Activated B cell treated with CpG ODN at 0.5 μM for 24 hours (primary cell): ENCODE data around the gene GBF1. TPM values are rescaled to one million over a fixed set of nuclear protein-coding genes. Genes with fewer than 3 reads are reported as not detected.
A peak's percentile ranks its signal among the peaks of the same experiment; 100 is the strongest.

ENCODE experiments used
- ATAC-seq: fragments of 200-7000 bp; cut with Tn5 transposase; one replicate; pipeline ENCODE4 v1.10.0; 2021; ENCODE audit warnings: low read depth, mild to moderate bottlenecking, moderate library complexity
- CTCF ChIA-PET: fragments of 350-600 bp; sonication (Branson Sonifier 250); formaldehyde crosslinking; loops from one replicate; lab custom pipeline; 2021; ENCODE audit warnings: antibody characterized with exemption; lab: Charles Lee
- POLR2A ChIA-PET: fragments of 350-600 bp; sonication (Branson Sonifier 250); formaldehyde crosslinking; loops from one replicate; lab custom pipeline; 2021; ENCODE audit warnings: antibody characterized with exemption; lab: Charles Lee
- DNase-seq: peaks from one replicate; pipeline ENCODE4 v3.0.0; 2022
- H3K27ac Mint-ChIP-seq: one replicate; pipeline ENCODE4 v1.8.0; 2020; ENCODE audit warnings: mixed read lengths
- H3K27me3 Mint-ChIP-seq: one replicate; pipeline ENCODE4 v1.8.0; 2021; ENCODE audit warnings: mixed read lengths
- H3K36me3 Mint-ChIP-seq: one replicate; pipeline ENCODE4 v1.8.0; 2021; ENCODE audit warnings: low read depth, mixed read lengths
- H3K4me1 Mint-ChIP-seq: one replicate; pipeline ENCODE4 v1.8.0; 2021; ENCODE audit warnings: mixed read lengths
- H3K4me3 Mint-ChIP-seq: one replicate; pipeline ENCODE4 v1.8.0; 2020; ENCODE audit warnings: mild to moderate bottlenecking, mixed read lengths
- H3K9me3 Mint-ChIP-seq: one replicate; pipeline ENCODE4 v1.8.0; 2020; ENCODE audit warnings: mixed read lengths
- intact Hi-C: fragments of 100-400 bp; cut with micrococcal nuclease; formaldehyde crosslinking; loops from one replicate; pipeline ENCODE4 v1.15.1; 2024
- total RNA-seq: library from RNA; stranded (reverse); gene quantifications from 2 replicates; pipeline ENCODE4 v1.2.3, GENCODE V29; 2022
- TF ChIP-seq, protein P1 (sequence below): fragments of 200-600 bp; IDR thresholded peaks from one replicate; pipeline ENCODE4 v1.8.0; 2022; ENCODE audit warnings: antibody characterized with exemption, mild to moderate bottlenecking

Gene GBF1
- total RNA-seq, 1 donor from 2014 or later, result 44.3 TPM

DNA sequence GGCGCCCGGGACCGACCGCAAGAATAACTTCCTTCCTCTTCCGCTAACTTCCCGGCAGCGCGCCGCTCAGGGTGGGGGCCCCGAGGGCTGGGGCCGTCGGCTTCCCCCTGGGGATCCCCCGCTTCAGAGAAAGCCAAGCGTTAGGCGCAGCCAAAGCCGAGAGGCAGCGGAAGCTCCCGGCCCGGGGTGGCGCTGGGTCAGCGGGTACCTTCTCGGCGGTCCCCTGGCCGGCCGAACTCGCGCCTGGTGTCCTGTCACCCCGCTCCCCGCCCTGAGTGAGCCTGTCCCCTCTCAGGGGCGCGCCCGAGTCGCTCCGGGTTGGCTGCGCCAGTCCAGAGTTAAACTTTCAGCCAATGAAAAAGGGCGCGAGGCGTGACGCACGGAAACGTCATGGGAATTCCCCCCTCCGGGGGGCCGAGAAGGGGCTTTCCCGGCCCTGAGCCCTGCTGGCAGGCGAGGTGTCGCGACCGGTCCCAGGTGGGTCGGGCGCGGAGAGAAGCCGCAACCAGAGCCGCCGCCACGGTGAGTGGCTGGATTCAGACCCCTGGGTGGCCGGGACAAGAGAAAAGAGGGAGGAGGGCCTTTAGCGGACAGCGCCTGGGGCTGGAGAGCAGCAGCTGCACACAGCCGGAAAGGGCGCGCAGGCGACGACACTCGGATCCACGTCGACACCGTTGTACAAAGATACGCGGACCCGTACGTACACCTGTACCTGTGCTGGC is 148.9 kb downstream of the GBF1 start:
- Mint-ChIP-seq H3K4me3 (peak overlapping the region; percentile 94), H3K27me3 (no peaks in the 10 kb centered on the region), H3K4me1 (peaks cover 46% of the 10 kb centered on the region), H3K9me3 (no peaks in the 10 kb centered on the region), H3K36me3 (peaks cover 41% of the 10 kb centered on the region), H3K27ac (peak overlapping the region; percentile 97)
- TF ChIP-seq, protein P1, sequence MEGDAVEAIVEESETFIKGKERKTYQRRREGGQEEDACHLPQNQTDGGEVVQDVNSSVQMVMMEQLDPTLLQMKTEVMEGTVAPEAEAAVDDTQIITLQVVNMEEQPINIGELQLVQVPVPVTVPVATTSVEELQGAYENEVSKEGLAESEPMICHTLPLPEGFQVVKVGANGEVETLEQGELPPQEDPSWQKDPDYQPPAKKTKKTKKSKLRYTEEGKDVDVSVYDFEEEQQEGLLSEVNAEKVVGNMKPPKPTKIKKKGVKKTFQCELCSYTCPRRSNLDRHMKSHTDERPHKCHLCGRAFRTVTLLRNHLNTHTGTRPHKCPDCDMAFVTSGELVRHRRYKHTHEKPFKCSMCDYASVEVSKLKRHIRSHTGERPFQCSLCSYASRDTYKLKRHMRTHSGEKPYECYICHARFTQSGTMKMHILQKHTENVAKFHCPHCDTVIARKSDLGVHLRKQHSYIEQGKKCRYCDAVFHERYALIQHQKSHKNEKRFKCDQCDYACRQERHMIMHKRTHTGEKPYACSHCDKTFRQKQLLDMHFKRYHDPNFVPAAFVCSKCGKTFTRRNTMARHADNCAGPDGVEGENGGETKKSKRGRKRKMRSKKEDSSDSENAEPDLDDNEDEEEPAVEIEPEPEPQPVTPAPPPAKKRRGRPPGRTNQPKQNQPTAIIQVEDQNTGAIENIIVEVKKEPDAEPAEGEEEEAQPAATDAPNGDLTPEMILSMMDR, result no peak
- peak; percentile 79 for ATAC-seq
- ChIA-PET CTCF (interaction anchor here (0.9 to 3.3 kb wide), 11 partner anchors 9 to 190 kb away, joined by 3 to 29 read pairs (median 4); partner anchors contain the start of gene FBXL15), POLR2A (interaction anchor here (0.5 to 15.2 kb wide), 35 partner anchors 10 to 1077 kb away, joined by 3 to 305 read pairs (median 9); partner anchors contain the start of genes ACTR1A, ARL3, C10orf95 and CUEDC2)
- DNase-seq, result peak; percentile 99
- intact Hi-C loops, result loop anchor here (1.0 to 5.0 kb wide), 15 partner anchors 9 to 579 kb away; partner anchors contain the start of genes ACTR1A, CNNM2, CUEDC2 and GBF1

DNA sequence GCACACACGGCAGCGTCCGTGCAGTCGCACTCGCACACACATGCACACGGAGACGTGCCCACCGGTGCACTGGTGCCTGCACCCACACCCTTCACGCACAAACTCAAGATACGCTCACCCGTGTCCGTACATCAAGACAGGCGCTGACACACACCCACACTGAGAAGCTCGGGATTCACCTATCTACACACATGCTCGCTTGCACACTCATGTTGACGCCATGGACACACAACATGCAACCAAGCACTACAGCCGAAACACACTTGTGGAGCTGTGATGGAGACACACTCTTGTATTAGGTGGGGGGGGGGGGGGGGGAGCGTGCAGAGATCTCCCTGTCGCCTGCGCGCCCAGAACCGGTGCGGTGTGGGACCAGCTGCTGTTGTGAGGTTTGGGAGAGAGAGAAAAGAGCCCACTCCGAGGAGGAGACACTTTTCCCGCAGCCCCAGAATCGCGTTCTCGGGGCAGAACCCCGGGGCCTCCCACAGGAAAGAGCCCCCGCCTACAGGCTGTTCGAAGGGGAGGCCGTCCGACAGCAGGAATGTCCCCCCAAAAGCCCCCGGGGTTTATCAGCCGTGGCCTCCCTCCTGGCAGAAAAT is 149.6 kb downstream of the GBF1 start:
- Mint-ChIP-seq H3K4me1 (peaks cover 52% of the 10 kb centered on the region), H3K27ac (peak overlapping the region; percentile 97), H3K36me3 (peaks cover 47% of the 10 kb centered on the region), H3K27me3 (no peaks in the 10 kb centered on the region), H3K4me3 (peak overlapping the region; percentile 94), H3K9me3 (no peaks in the 10 kb centered on the region)
- DNase-seq (no peak), ATAC-seq (peak; percentile 19)
- intact Hi-C loops, result loop anchor here (1.0 to 5.0 kb wide), 16 partner anchors 8 to 580 kb away; partner anchors contain the start of genes ACTR1A, CNNM2, CUEDC2 and GBF1
- TF ChIP-seq, protein P1, result no peak
- ChIA-PET CTCF (interaction anchor here (0.8 to 3.3 kb wide), 5 partner anchors 9 to 84 kb away, joined by 3 to 17 read pairs (median 7); partner anchors contain the start of gene FBXL15), POLR2A (interaction anchor here (0.5 to 15.2 kb wide), 39 partner anchors 10 to 1076 kb away, joined by 3 to 305 read pairs (median 7); partner anchors contain the start of genes ACTR1A, ARL3, C10orf95 and CUEDC2)

DNA sequence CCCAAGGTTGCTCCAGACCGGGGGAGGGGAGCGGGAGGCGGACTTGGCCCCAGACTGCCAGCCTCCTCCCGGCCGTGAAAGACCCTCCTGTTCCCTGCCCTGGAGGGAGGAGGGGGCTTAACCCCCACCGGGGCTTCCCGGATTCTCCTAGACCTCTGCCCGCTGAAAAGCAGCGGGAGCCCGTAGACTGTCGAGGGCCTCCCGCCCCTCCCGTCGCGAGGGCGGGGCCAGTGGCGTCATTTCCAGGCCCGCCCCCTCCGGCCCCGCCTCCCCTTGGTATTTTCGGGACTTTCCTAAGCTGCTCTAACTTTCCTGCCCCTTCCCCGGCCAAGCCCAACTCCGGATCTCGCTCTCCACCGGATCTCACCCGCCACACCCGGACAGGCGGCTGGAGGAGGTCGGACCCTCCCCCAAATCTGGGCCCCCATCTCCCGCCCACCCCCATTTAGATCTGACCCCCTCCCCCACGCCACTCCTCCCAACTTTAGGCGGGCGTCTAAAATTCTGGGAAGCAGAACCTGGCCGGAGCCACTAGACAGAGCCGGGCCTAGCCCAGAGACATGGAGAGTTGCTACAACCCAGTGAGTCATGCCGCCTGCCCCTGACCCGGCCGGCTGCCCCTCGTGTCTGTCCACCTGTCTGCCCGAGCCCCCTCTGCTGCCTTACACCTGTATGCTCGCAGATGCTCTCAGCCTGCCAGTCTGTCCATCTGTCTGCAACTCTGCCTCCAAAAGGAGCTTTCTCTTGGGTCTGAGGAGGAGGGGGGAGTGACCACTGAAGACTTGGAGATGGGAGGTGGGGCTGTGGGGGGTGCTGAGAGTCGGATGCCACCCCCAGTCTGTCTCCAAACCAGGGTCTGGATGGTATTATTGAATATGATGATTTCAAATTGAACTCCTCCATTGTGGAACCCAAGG is 150.3 kb downstream of the GBF1 start, which contains the start of gene NFKB2:
NFKB2 (plus strand) TSS at position 306 of the 917 bp plus-strand sequence; CDS start at position 561, 255 bp downstream.
- Mint-ChIP-seq H3K4me3 (peak within 1 kb of the TSS; percentile 94), H3K27ac (peak within 1 kb of the TSS; percentile 97), H3K4me1 (peaks cover 59% of the 10 kb centered on the region), H3K36me3 (peaks cover 55% of the 10 kb centered on the region), H3K9me3 (no peaks in the 10 kb centered on the region), H3K27me3 (no peaks in the 10 kb centered on the region)
- DNase-seq, result peak; percentile 96
- TF ChIP-seq, protein P1, result no peak
- ChIA-PET POLR2A (interaction anchor here (0.5 to 15.2 kb wide), 41 partner anchors 9 to 616 kb away, joined by 3 to 305 read pairs (median 6); partner anchors contain the start of genes ACTR1A, ARL3, C10orf95 and CUEDC2), CTCF (interaction anchor here (0.8 to 3.3 kb wide), 4 partner anchors 8 to 83 kb away, joined by 3 to 13 read pairs (median 6); partner anchors contain the start of gene FBXL15)
- ATAC-seq, result peak; percentile 27
- intact Hi-C loops, result loop anchor here (1.0 to 2.0 kb wide), 4 partner anchors 189 to 581 kb away; partner anchors contain the start of gene PPRC1

DNA sequence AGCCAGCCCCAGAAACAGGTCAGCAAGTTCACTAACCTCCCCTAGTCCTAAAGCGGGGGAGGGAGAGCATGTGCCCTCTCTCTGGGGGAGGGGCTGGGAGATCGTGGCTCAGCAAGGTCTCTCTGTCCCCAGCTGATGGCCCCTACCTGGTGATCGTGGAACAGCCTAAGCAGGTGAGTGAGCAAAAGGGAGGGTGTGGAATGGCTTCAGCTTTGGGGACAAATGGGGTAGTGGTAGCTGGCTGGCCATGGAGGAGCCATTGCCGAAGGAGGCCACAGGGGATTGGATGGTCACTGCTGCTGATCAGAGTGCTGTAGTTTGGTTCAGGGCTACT is 151.0 kb downstream of the GBF1 start:
- Mint-ChIP-seq H3K27me3 (no peaks in the 10 kb centered on the region), H3K9me3 (no peaks in the 10 kb centered on the region), H3K36me3 (peaks cover 61% of the 10 kb centered on the region), H3K4me3 (peak overlapping the region; percentile 94), H3K4me1 (peaks cover 59% of the 10 kb centered on the region), H3K27ac (peak overlapping the region; percentile 97)
- TF ChIP-seq, protein P1, result no peak
- ATAC-seq, result no peak
- intact Hi-C loops, result no loop called here
- ChIA-PET POLR2A (interaction anchor here (0.6 to 15.2 kb wide), 18 partner anchors 9 to 337 kb away, joined by 3 to 305 read pairs (median 28); partner anchors contain the start of genes ACTR1A, ARL3, C10orf95 and CUEDC2), CTCF (interaction anchor here (1.7 to 1.9 kb wide), 2 partner anchors 25 to 27 kb away, joined by 5 to 7 read pairs; partner anchors contain the start of gene FBXL15)
- DNase-seq, result no peak
